Heart left ventricle (tissue), 13 donors: ENCODE results near the gene TMEM9.

Experiments used
- CTCF ChIP-seq, 12 donors: fragments of 200-600 bp; sonication (generic) in 4 of 12; IDR thresholded peaks; one replicate each; pipeline versions ENCODE4 v1.5.0 to v1.8.0; 2018 to 2022; ENCODE audit warnings: antibody characterized with exemption in 12 of 12, mild to moderate bottlenecking in 5 of 12
- POLR2A ChIP-seq, 2 donors: fragments of 450-650 bp; IDR thresholded peaks; one replicate each; pipeline ENCODE4 v1.6.1; 2017; ENCODE audit warnings: antibody characterized with exemption in 2 of 2, mild to moderate bottlenecking in 2 of 2, moderate library complexity in 2 of 2
- donor health status: ischemic (EF 13 %, LVEDD 7.1; RV severe dilation, severe dysfunction).
- donor health status: DM: no; HTN: yes; CAD: no.
- donor health status: DM: no; HTN: no; CAD: no.
- donor health status: ischemic (EF 25% LVEDD 6.9; RV normal size, moderate dysfunction).
- donor health status: ischemic (EF 25% LVEDD 5.7; RV mildly dilated, moderate dysfunction).
- donor health status: ischemic (EF 35%, LVEDD 5.7; RV mildly dilated, moderate dysfunction).
- donor health status: nonischemic (EF 11% LVEDD 7.7; RV severe dilation, severe dysfunction).
- donor health status: DM: yes; HTN: yes; CAD: no.
- donor health status: PGD.
- donor health status: ischemic (EF 29% LVEDD 5.4; RV normal size, mild dysfunction).
- donor health status: nonischemic (EF 23%, LVEDD 6.1; RV moderate dilation, normal function).

DNA sequence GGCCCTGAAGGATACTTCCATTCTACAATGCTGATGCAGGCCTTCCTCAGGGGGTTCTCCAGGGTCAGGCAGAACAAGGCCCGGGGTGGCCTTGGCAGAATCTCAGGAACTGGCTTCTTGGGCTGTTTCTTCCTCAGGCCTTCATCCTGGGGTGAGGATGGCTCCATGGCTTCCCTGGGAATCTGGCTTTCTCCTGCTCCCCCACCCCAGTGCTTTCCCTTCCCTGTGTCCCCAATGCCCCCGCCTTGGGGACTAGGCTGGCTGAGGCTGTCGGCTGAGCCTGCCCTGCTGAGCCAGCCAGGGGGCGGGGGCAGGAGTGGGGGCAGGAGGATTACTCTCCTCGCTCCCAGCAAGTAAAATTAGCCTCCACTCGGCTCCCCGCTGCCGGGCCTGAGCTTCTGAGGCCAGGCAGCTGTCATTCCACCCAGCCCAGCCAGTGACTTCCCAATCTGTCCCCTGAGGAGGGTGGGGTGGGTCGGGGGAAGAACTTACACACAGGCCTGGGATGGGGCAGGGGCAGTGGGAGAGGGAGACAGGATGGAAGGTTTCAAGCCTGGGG is 42.0 kb downstream of the TMEM9 start, which contains the start of gene CACNA1S:
- no peak for TF ChIP-seq CTCF (IDR thresholded peaks at IDR 0.05)
- no peak for TF ChIP-seq POLR2A (IDR thresholded peaks at IDR 0.05)
